WI38 (cell line): ENCODE measurements around the gene OAT.

Experiments
- H3K4me3 ChIP-seq: 2 replicates; pipeline ENCODE4 v1.5.1; 2011; ENCODE audit warnings: low read depth, mild to moderate bottlenecking, control low read depth, low read length
- TF ChIP-seq, protein P1 (sequence below): IDR thresholded peaks from 2 replicates; pipeline ENCODE4 v1.5.1; 2012; ENCODE audit warnings: low read depth, mild to moderate bottlenecking, control low read depth, low read length

Gene OAT

DNA sequence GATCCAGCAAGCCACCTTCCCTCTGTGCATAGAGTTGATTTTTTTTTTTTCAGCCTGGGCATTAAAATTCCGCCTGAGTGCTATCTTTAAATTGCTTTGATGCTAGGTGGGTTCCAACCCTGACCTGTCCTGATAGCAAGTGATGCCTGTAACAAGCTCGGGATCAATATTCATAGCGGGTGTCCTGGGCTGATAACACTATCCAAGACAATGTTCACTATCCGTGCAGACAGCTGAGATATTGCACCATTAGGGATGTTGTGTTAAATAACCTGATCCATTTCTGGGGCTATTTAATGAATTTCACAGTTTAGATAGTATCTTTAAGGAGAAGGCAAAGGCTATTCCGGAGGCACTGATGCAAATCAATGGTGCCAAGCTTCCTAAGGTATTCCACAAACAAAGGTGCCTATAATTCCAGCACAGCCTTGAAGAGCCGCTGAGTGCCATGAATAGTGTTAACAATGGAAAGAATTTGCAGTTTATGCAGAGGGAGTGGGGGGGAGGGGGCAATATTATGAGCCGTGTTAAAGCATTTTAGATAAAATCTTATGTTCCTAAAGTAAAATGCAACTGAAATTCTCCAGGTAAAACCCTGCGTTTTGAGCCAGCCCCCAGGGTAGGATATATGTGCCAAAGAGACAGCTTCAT, 35.4 kb upstream of the OAT start:
- H3K4me3 ChIP-seq = no peak overlapping the region
- TF ChIP-seq, protein P1, sequence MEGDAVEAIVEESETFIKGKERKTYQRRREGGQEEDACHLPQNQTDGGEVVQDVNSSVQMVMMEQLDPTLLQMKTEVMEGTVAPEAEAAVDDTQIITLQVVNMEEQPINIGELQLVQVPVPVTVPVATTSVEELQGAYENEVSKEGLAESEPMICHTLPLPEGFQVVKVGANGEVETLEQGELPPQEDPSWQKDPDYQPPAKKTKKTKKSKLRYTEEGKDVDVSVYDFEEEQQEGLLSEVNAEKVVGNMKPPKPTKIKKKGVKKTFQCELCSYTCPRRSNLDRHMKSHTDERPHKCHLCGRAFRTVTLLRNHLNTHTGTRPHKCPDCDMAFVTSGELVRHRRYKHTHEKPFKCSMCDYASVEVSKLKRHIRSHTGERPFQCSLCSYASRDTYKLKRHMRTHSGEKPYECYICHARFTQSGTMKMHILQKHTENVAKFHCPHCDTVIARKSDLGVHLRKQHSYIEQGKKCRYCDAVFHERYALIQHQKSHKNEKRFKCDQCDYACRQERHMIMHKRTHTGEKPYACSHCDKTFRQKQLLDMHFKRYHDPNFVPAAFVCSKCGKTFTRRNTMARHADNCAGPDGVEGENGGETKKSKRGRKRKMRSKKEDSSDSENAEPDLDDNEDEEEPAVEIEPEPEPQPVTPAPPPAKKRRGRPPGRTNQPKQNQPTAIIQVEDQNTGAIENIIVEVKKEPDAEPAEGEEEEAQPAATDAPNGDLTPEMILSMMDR = no peak

DNA sequence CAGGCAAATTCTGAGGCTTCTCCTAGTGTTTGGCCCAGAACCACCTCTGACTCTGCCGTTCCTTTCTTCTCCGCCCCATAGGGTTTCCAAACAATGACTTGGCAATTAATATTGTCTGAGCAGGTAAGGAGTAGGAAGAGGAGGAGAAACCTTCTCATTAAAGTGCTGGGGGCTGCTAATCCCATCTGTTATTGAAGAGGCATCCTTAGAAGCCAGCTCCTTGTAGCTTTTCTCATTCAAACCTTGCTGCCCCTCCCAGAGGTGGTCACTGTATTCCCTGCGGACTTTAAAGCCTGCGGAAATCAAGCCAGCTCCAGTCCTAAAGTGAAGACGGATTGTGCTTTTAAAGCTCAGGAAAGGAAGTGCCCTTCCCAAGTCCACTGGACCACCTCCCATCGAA, 32.6 kb upstream of the OAT start:
- H3K4me3 ChIP-seq = no peak overlapping the region
- TF ChIP-seq, protein P1 = no peak

DNA sequence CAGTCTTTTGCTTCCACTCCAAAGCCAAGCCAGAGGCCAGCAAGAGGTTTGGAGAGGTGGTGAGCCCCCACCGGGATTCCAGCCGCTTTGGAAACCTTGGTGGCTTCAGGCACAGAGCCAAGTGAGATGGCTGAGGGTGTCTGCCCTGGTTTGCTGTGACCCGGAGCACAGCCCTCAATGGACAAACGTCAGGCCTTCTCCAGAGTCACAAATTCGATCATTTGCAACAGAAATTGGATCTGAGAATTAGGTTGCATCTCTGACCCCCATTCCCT, 32.0 kb upstream of the OAT start:
- no peak overlapping the region for H3K4me3 ChIP-seq
- TF ChIP-seq, protein P1 = no peak

DNA sequence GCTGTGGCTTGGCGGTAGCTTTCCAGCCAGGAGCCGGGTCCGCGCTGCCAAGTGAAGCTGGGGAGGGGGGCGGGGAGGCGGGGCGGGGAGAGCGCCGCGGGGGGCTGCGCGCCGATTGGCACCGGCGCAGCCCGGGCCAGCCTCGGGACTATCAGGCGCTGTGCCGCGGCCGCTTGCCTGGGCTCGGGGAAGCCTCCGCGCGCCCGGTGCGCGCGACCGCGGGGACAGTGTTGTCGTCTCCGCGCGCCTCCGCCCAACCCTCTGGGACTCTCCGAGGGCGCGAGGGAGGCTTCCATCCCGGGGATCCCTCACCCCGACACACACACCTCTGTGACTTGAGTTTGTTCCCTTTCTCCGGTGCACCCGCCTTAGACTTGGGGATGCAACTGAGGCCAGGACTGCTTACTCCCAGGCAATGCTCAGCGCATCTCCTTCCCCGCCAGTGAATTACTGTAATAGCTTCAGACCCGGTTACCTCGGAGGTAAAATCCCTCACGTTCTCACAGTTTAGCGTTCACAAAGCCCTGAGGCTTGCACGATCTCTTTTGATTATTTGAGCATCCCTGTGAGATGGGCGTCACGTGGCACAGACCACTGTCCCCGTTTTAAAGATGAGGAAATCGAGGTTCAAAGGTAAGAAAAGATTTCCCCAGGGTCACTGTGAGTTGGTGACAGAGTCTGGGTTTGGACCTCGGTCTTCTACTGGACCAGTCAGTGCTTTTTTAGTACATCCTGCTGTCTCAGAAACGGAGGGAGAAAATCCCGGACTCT, 31.5 kb upstream of the OAT start, which contains the start of gene NKX1-2:
Gene NKX1-2, minus strand, starts transcription at position 24 of the 771 bp plus-strand sequence. CDS start 92 bp downstream, outside the sequence.
- H3K4me3 ChIP-seq = no peak within 1 kb of the TSS
- TF ChIP-seq, protein P1 = no peak

DNA sequence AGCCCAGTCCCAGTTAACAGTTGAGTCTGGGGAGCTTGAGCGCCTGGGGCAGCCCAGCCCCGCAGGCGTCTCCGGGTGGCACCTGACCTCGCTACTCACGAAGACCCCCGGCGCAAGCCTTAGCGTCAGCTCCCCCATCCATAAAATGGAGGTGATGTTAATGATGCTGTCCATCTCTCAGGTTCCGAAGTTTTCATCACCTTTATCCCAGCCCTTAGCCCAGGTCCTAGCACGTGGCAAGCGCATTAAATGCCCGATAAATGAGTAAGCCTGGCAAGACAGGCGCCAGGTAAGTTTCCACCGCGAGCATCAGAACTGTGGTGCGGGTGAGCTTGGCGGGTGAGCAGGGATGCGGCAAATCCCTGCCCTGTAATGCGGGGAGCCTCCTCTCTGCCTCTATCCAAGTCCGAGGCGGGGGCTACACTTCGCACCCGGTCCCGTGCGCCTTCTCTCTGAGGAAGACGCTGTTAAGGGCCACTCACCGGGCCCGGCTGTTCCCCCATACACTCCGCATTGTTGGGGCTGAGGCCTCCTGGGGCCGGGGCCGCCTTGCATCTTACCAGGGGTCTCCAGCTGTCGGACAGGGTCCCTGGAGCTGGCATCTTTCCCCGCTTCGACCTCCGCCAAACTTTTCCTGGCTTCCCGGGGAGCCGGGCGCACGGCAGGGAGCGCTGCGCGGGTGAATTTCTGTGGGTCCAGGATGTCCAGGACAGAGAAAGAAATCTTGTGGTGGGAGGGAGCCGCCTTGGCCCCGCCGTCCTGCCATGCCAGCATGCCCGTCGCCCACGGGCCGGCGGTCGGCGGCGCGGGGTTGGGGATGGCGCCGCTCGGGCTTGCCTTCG, 30.7 kb upstream of the OAT start:
- TF ChIP-seq, protein P1 = no peak
- no peak overlapping the region for H3K4me3 ChIP-seq

DNA sequence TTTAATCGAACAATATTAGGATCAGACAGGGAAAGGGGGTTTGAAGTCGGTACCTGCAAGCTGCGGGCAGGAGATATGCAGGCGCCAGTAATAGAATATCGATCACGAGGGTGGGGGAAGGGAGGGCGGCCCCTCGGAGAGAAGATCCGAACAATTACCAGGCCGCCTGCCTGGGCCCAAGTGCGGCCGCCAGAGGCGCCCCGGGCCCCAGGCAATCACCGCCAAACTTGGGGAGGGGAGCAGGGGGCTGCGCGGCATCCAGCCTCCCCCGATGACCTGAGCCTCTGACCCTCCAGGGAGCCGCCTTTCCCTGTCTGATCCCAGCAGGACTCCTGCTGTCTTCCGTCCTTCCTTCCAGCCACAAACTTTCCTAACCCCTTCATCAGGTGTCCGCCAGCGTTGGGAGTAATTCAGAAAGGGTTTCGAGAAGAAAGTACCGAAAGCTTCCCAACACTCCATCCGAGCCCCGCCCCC, 30.0 kb upstream of the OAT start:
- H3K4me3 ChIP-seq = no peak overlapping the region
- TF ChIP-seq, protein P1 = no peak
